H1 (cell line): ENCODE measurements around the gene SOCS3. TPM values are rescaled to one million over a fixed set of nuclear protein-coding genes. Genes with fewer than 3 reads are reported as not detected.

Experiments used
- CTCF ChIA-PET: fragments of 300-600 bp; sonication (Branson Sonifier 250); formaldehyde crosslinking; loops from one replicate; lab custom pipeline; 2021; ENCODE audit not compliant: partially characterized antibody; lab: Charles Lee
- POLR2A ChIA-PET: fragments of 300-600 bp; sonication (Branson Sonifier 250); formaldehyde crosslinking; loops from one replicate; lab custom pipeline; 2021; ENCODE audit warnings: inconsistent platforms; ENCODE audit not compliant: partially characterized antibody; lab: Charles Lee
- DNase-seq, 2 experiments: peaks; one replicate each; pipeline versions ENCODE4 v3.0.0 to v3.0.0-alpha.2; 2010 to 2022; ENCODE audit warnings: low spot score in 2 of 2, low read depth in 1 of 2, mixed read lengths in 1 of 2
- FAIRE-seq: peaks from 2 replicates; lab custom pipeline; 2011; peaks lifted over from hg19 to GRCh38; lab: Jason Lieb, UNC
- H2AFZ ChIP-seq: 2 replicates; pipeline ENCODE4 v1.8.1; 2012; ENCODE audit warnings: low read length, inconsistent platforms
- H2AK5ac ChIP-seq: 2 replicates; pipeline ENCODE4 v1.6.1; 2013; ENCODE audit warnings: low read depth, low read length
- H2BK120ac ChIP-seq: replicated peaks from 2 replicates; pipeline ENCODE3; 2013; ENCODE audit warnings: low read depth, low read length, inconsistent platforms
- H2BK12ac ChIP-seq: 2 replicates; pipeline ENCODE4 v1.6.1; 2013; ENCODE audit warnings: low read depth, low read length
- H2BK15ac ChIP-seq: 2 replicates; pipeline ENCODE4 v1.6.1; 2013; ENCODE audit warnings: low read length
- H2BK20ac ChIP-seq: 2 replicates; pipeline ENCODE4 v1.6.1; 2013; ENCODE audit warnings: low read length
- H2BK5ac ChIP-seq: 2 replicates; pipeline ENCODE4 v1.6.1; 2013; ENCODE audit warnings: low read depth, low read length
- H3K14ac ChIP-seq: 2 replicates; pipeline ENCODE4 v1.6.1; 2013; ENCODE audit warnings: inconsistent platforms; ENCODE audit not compliant: insufficient read length
- H3K18ac ChIP-seq: 2 replicates; pipeline ENCODE4 v1.6.1; 2013; ENCODE audit warnings: low read length; ENCODE audit errors: extremely low read depth
- H3K23ac ChIP-seq: 2 replicates; pipeline ENCODE4 v1.6.1; 2013; ENCODE audit warnings: inconsistent platforms; ENCODE audit not compliant: insufficient read length
- H3K23me2 ChIP-seq: 2 replicates; pipeline ENCODE4 v1.6.1; 2013; ENCODE audit warnings: low read depth, low read length
- H3K27ac ChIP-seq: 2 replicates; pipeline ENCODE4 v1.6.1; 2011; ENCODE audit warnings: low read depth, low read length, inconsistent platforms
- H3K27me3 ChIP-seq, 4 experiments: replicated peaks in 1 of 4; 1 replicate in 1 of 4; 2 replicates in 3 of 4; pipeline versions ENCODE4 v1.6.1 to v1.8.1; 2011 to 2013; ENCODE audit warnings: low read length in 3 of 4, mild to moderate bottlenecking in 3 of 4, inconsistent platforms in 2 of 4, mixed read lengths in 2 of 4, moderate library complexity in 1 of 4; ENCODE audit not compliant: control insufficient read depth in 3 of 4, insufficient read depth in 3 of 4; ENCODE audit errors: extremely low read depth in 1 of 4
- H3K36me3 ChIP-seq, 4 experiments: 2 replicates each; pipeline versions ENCODE4 v1.6.1 to v1.8.1; 2011 to 2013; ENCODE audit warnings: mild to moderate bottlenecking in 4 of 4, low read length in 3 of 4, moderate library complexity in 2 of 4, control low read depth in 1 of 4, inconsistent platforms in 1 of 4; ENCODE audit not compliant: insufficient read depth in 4 of 4, control insufficient read depth in 2 of 4
- H3K4ac ChIP-seq: replicated peaks from 2 replicates; pipeline ENCODE3; 2013; ENCODE audit warnings: low read length, low read depth, mixed read lengths, inconsistent platforms; ENCODE audit not compliant: insufficient read length
- H3K4me1 ChIP-seq, 4 experiments: replicated peaks in 1 of 4; 1 replicate in 1 of 4; 2 replicates in 3 of 4; pipeline versions ENCODE4 v1.6.1 to v1.8.1; 2011 to 2013; ENCODE audit warnings: low read length in 3 of 4, inconsistent platforms in 2 of 4, mixed read lengths in 1 of 4; ENCODE audit not compliant: insufficient read depth in 4 of 4, control insufficient read depth in 3 of 4
- H3K4me2 ChIP-seq, 2 experiments: 2 replicates each; pipeline versions ENCODE4 v1.6.1 to v1.8.1; 2011 to 2013; ENCODE audit warnings: low read depth in 2 of 2, low read length in 2 of 2, control low read depth in 1 of 2, inconsistent platforms in 1 of 2, mild to moderate bottlenecking in 1 of 2; ENCODE audit not compliant: insufficient read depth in 1 of 2
- H3K4me3 ChIP-seq, 4 experiments: fragments of 200-600, 300-600 bp in 1 of 4; sonication (generic), shearing (Covaris generic), sonication (Bioruptor Twin) in 1 of 4; 2 replicates each; pipeline versions ENCODE4 v1.5.1 to v1.8.1; 2011 to 2016; ENCODE audit warnings: low read length in 4 of 4, low read depth in 3 of 4, control low read depth in 2 of 4, inconsistent platforms in 2 of 4, mild to moderate bottlenecking in 2 of 4, mixed read lengths in 1 of 4, moderate library complexity in 1 of 4; ENCODE audit not compliant: insufficient read depth in 2 of 4; ENCODE audit errors: extremely low read depth in 1 of 4
- H3K56ac ChIP-seq: replicated peaks from 2 replicates; pipeline ENCODE3; 2013; ENCODE audit warnings: low read depth, mild to moderate bottlenecking, mixed read lengths, low read length, inconsistent platforms; ENCODE audit not compliant: insufficient read length
- H3K79me1 ChIP-seq: 2 replicates; pipeline ENCODE4 v1.6.1; 2013; ENCODE audit warnings: low read depth, low read length, control low read depth
- H3K79me2 ChIP-seq, 2 experiments: 2 replicates each; pipeline versions ENCODE4 v1.6.1 to v1.8.1; 2012 to 2013; ENCODE audit warnings: low read length in 2 of 2, mild to moderate bottlenecking in 2 of 2, inconsistent platforms in 1 of 2; ENCODE audit not compliant: insufficient read depth in 2 of 2, control insufficient read depth in 1 of 2
- H3K9ac ChIP-seq, 4 experiments: replicated peaks in 1 of 4; 1 replicate in 1 of 4; 2 replicates in 3 of 4; pipeline versions ENCODE4 v1.6.1 to v1.8.1; 2011 to 2013; ENCODE audit warnings: low read depth in 3 of 4, low read length in 3 of 4, control low read depth in 2 of 4, mild to moderate bottlenecking in 2 of 4, moderate library complexity in 2 of 4, inconsistent platforms in 1 of 4; ENCODE audit errors: extremely low read depth in 1 of 4
- H3K9me3 ChIP-seq, 2 experiments: 2 replicates each; pipeline versions ENCODE4 v1.6.1 to v1.8.1; 2012 to 2013; ENCODE audit warnings: mild to moderate bottlenecking in 2 of 2, moderate library complexity in 2 of 2, control low read depth in 1 of 2, inconsistent platforms in 1 of 2, low read depth in 1 of 2, low read length in 1 of 2, mixed read lengths in 1 of 2; ENCODE audit not compliant: insufficient read depth in 2 of 2
- H4K20me1 ChIP-seq, 2 experiments: replicated peaks in 1 of 2; 2 replicates each; pipeline versions ENCODE3 to v1.8.1; 2011 to 2013; ENCODE audit warnings: inconsistent platforms in 2 of 2, low read length in 2 of 2, mild to moderate bottlenecking in 1 of 2; ENCODE audit not compliant: insufficient read depth in 2 of 2, control insufficient read depth in 1 of 2
- H4K5ac ChIP-seq: 2 replicates; pipeline ENCODE4 v1.6.1; 2013; ENCODE audit warnings: low read length, low read depth, mixed read lengths, inconsistent platforms; ENCODE audit not compliant: insufficient read length
- H4K8ac ChIP-seq: 2 replicates; pipeline ENCODE4 v1.8.0; 2013; ENCODE audit warnings: mild to moderate bottlenecking, moderate library complexity, low read length, inconsistent platforms; ENCODE audit not compliant: insufficient read depth; ENCODE audit errors: extremely low read depth
- H4K91ac ChIP-seq: replicated peaks from 2 replicates; pipeline ENCODE3; 2013; ENCODE audit warnings: low read length, mixed read lengths, inconsistent platforms; ENCODE audit not compliant: insufficient read length
- WGBS, 2 experiments: shearing (Covaris generic) in 1 of 2; methylation state at CpG; one replicate each; pipeline versions ENCODE4 v1.1.6 to v1.1.7; 2013 to 2015; ENCODE audit warnings: low lambda C conversion rate in 2 of 2, mixed read lengths in 2 of 2, inconsistent platforms in 1 of 2, low coverage in 1 of 2, missing lambda C conversion rate in 1 of 2; ENCODE audit not compliant: insufficient replicate concordance in 2 of 2, insufficient coverage in 1 of 2, insufficient read length in 1 of 2; ENCODE audit errors: extremely low coverage in 1 of 2, missing lambda C conversion rate in 1 of 2; 5-methylcytosine and 5-hydroxymethylcytosine counted together
- polyA plus RNA-seq, 7 experiments: library from polyadenylated mRNA; depleted of rRNA in 3 of 7; stranded (reverse) in 5 of 7; unstranded in 2 of 7; fragments of >200 nt in 5 of 7; fragments of 200-250 nt in 2 of 7; gene quantifications; 1 replicate in 5 of 7; 2 replicates in 1 of 7; 4 replicates in 1 of 7; pipeline versions ENCODE4 v1.2.1 to v1.2.3, GENCODE V29; 2011 to 2013; ENCODE audit warnings: missing spikeins in 2 of 7, mixed read lengths in 2 of 7
- total RNA-seq: library from RNA; stranded (reverse); fragmentation: NEBNext Ultra II Directional; extraction: Animal tissue kit (Norgen Biotek cat#: 25700); gene quantifications from 2 replicates; pipeline ENCODE4 v1.2.1, GENCODE V29; 2021

SOCS3 gene
- total and polyA plus RNA-seq, 2 of the 8 experiments (the other 6 are each of a cell fraction or from before 2014, with no cell fraction given), result 10.1 to 47.9 TPM

DNA sequence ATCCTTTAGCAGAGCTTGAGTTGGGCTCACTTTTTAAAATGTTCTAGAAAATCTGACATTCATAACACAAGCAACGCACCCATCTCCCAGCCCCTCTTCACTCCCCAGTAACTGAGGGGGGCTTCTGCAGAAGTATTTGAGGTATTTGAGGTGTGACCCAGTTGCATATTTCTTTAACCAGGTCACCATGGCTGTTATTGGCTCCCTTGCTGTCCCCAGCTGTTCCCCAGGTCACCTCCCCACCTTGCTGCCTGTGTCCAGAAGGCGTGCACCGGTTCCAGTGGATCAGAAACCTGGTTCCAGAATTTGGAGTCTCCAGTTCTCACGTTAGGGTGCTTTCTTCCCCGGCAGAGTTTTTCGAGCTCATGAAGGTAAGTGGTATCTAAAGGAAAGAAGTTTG is 32.4 kb upstream of the SOCS3 start:
- ChIA-PET POLR2A (interaction anchor here (0.8 to 1.5 kb wide), 5 partner anchors 9 to 483 kb away, joined by 3 to 7 read pairs (median 3); partner anchors contain the start of gene PGS1), CTCF (interaction anchor here (1.1 to 4.0 kb wide), 8 partner anchors 10 to 141 kb away, joined by 3 to 45 read pairs (median 5); no protein-coding TSS in a partner anchor)
- H3K56ac ChIP-seq, result no peak overlapping the region
- peaks cover 17% of the 10 kb centered on the region for H3K79me1 ChIP-seq
- H3K4me3 ChIP-seq, result no peak overlapping the region
- H2BK120ac ChIP-seq, result no peak overlapping the region
- no peak overlapping the region for H4K5ac ChIP-seq
- no peak overlapping the region for H2BK12ac ChIP-seq
- H3K9ac ChIP-seq, result no peak overlapping the region
- no peak overlapping the region for H3K4me2 ChIP-seq
- H3K23ac ChIP-seq, result no peak overlapping the region
- no peak overlapping the region for H4K91ac ChIP-seq
- peaks cover 31 to 93% of the 10 kb centered on the region in 2 experiments for H3K79me2 ChIP-seq
- FAIRE-seq (no peak), DNase-seq (no peak)
- no peak overlapping the region for H2BK15ac ChIP-seq
- no peak overlapping the region for H4K8ac ChIP-seq
- no peak overlapping the region for H2BK20ac ChIP-seq
- H3K27ac ChIP-seq, result no peak overlapping the region
- H2AFZ ChIP-seq, result no peak overlapping the region
- H3K4me1 ChIP-seq, result peaks cover 0 to 4% (median 0%) of the 10 kb centered on the region in 4 experiments; a peak in 4 of 7 replicates
- H2AK5ac ChIP-seq, result no peak overlapping the region
- H3K23me2 ChIP-seq, result no peaks in the 10 kb centered on the region
- 0 out of 2 replicates have a peak overlapping the region, but pooled peaks have one; percentile 26 for H2BK5ac ChIP-seq
- peaks cover 0 to 21% (median 12%) of the 10 kb centered on the region in 4 experiments; a peak in 5 of 8 replicates for H3K36me3 ChIP-seq
- no peaks in the 10 kb centered on the region for H3K27me3 ChIP-seq
- H3K14ac ChIP-seq, result no peak overlapping the region
- no peak overlapping the region for H3K4ac ChIP-seq
- 88% methylated on average over 6 of the region's 6 CpGs; no CpG with 5 or more reads in 1 of the 2 experiments for WGBS, 2 experiments
- H3K9me3 ChIP-seq, result no peaks in the 10 kb centered on the region
- no peak overlapping the region for H3K18ac ChIP-seq
- H4K20me1 ChIP-seq, result peaks cover 14 to 30% of the 10 kb centered on the region in 2 experiments
